Measurements from ENCODE around the gene DIO1. TPM values are rescaled to one million over a fixed set of nuclear protein-coding genes. Genes with fewer than 3 reads are reported as not detected.

The DIO1 gene
- total and polyA plus RNA-seq, 2 of the 8 experiments (the other 6 are each of a cell fraction or from before 2014, with no cell fraction given): 0.14 TPM; not detected in 1

DNA sequence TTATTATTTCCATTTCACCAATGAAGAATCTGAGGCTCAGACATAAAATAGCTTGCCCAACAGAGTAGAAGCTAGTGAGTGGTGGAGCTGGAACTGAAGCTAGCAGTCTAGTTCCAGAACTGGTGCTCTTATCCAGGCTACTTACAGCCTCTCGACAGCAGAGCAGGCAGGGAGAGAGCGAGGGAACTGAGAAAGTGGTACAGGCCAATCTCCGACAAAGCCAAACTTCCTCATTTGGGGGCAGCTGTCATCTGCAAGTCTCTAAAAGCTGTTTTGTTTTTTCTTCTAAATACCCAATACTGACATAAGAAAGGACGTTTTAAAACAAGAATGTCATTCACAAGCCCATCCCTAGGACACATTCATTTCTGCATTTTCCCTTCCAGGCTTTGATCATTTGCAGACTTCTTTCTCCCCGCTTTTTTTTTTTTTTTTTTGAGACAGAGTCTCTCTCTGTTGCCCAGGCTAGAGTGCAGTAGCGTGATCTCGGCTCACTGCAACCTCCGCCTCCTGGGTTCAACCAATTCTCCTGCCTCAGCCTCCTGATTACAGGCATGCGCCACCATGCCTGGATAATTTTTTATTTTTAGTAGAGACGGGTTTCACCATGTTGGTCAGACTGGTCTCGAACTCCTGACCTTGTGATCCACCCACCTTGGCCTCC, 24.4 kb upstream of the DIO1 start:
- H2AFZ ChIP-seq (ENCODE audit: low read length): no peak overlapping the region
- no peak overlapping the region for H3K18ac ChIP-seq (ENCODE audit: extremely low read depth, low read length)
- H3K4ac ChIP-seq (replicated peaks; ENCODE audit: insufficient read length, low read depth, low read length): no peak overlapping the region
- H4K5ac ChIP-seq (ENCODE audit: insufficient read length, low read depth, low read length): no peak overlapping the region
- no peak overlapping the region for H4K91ac ChIP-seq (replicated peaks; ENCODE audit: insufficient read length, low read length)
- peaks cover 9 to 24% (median 13%) of the 10 kb centered on the region in 4 experiments for H3K36me3 ChIP-seq (ENCODE audit: control insufficient read depth in 2 of 4, insufficient read depth in 4 of 4, low read length in 3 of 4)
- no peak overlapping the region for H2BK20ac ChIP-seq (ENCODE audit: low read length)
- H3K23me2 ChIP-seq (ENCODE audit: low read depth, low read length): no peaks in the 10 kb centered on the region
- FAIRE-seq (no peak), DNase-seq (ENCODE audit: low read depth in 1 of 2, low spot score in 2 of 2) (no peak)
- no peak overlapping the region for H2BK5ac ChIP-seq (ENCODE audit: low read depth, low read length)
- H3K4me3 ChIP-seq (ENCODE audit: extremely low read depth in 1 of 4, insufficient read depth in 2 of 4, low read depth in 3 of 4, low read length in 4 of 4): no peak overlapping the region
- H3K4me1 ChIP-seq (replicated peaks in 1 of 4; ENCODE audit: control insufficient read depth in 3 of 4, insufficient read depth in 4 of 4, low read length in 3 of 4): no peaks in the 10 kb centered on the region
- H3K27ac ChIP-seq (ENCODE audit: low read depth, low read length): no peak overlapping the region
- no peaks in the 10 kb centered on the region for H3K27me3 ChIP-seq (replicated peaks in 1 of 4; ENCODE audit: control insufficient read depth in 3 of 4, extremely low read depth in 1 of 4, insufficient read depth in 3 of 4, low read length in 3 of 4)
- H3K4me2 ChIP-seq (ENCODE audit: insufficient read depth in 1 of 2, low read depth in 2 of 2, low read length in 2 of 2): no peak overlapping the region
- WGBS, 2 experiments (ENCODE audit: extremely low coverage in 1 of 2, insufficient coverage in 1 of 2, insufficient read length in 1 of 2, insufficient replicate concordance in 2 of 2, low coverage in 1 of 2, low lambda C conversion rate in 2 of 2, missing lambda C conversion rate in 1 of 2): 93% methylated on average over 10 of the region's 11 CpGs; no CpG with 5 or more reads in 1 of the 2 experiments
- CTCF ChIA-PET (ENCODE audit: partially characterized antibody): interaction anchor here (0.6 to 10.4 kb wide), 9 partner anchors 9 to 208 kb away, joined by 3 to 84 read pairs (median 4); no protein-coding TSS in a partner anchor
- no peak overlapping the region for H3K56ac ChIP-seq (replicated peaks; ENCODE audit: insufficient read length, low read depth, low read length)
- no peak overlapping the region for H2BK120ac ChIP-seq (replicated peaks; ENCODE audit: low read depth, low read length)
- H2AK5ac ChIP-seq (ENCODE audit: low read depth, low read length): no peak overlapping the region
- POLR2A ChIA-PET (ENCODE audit: partially characterized antibody): interaction anchor here (1.6 kb wide), 1 partner anchor 89 kb away, joined by 4 read pairs; no protein-coding TSS in a partner anchor
- no peak overlapping the region for H4K8ac ChIP-seq (ENCODE audit: extremely low read depth, insufficient read depth, low read length)
- H3K79me2 ChIP-seq (ENCODE audit: control insufficient read depth in 1 of 2, insufficient read depth in 2 of 2, low read length in 2 of 2): no peaks in the 10 kb centered on the region
- H3K79me1 ChIP-seq (ENCODE audit: low read depth, low read length): no peaks in the 10 kb centered on the region
- no peak for TF ChIP-seq SIX5 (IDR thresholded peaks at IDR 0.05; ENCODE audit: low read depth, low read length)
- TF ChIP-seq NANOG (IDR thresholded peaks at IDR 0.05; ENCODE audit: insufficient read depth, low read depth, low read length, poor library complexity, severe bottlenecking): no peak
- no peak for TF ChIP-seq CREB1 (IDR thresholded peaks at IDR 0.05)
- no peak for TF ChIP-seq CEBPB (IDR thresholded peaks at IDR 0.05; ENCODE audit: low read depth, low read length)
- TF ChIP-seq SIN3A (conservative IDR thresholded peaks at IDR 0.05 in 1 of 2, IDR thresholded peaks at IDR 0.05 in 1 of 2; ENCODE audit: low read depth in 1 of 2, low read length in 2 of 2): no peak
- TF ChIP-seq USF2 (IDR thresholded peaks at IDR 0.05; ENCODE audit: low read length): no peak
- no peak for TF ChIP-seq EZH2 (IDR thresholded peaks at IDR 0.05; ENCODE audit: low read depth, low read length, severe bottlenecking)
- TF ChIP-seq RFX5 (IDR thresholded peaks at IDR 0.05; ENCODE audit: borderline replicate concordance, low read depth, low read length): no peak
- no peak for TF ChIP-seq RXRA (IDR thresholded peaks at IDR 0.05; ENCODE audit: insufficient read depth, low read depth, low read length)
- TF ChIP-seq BRCA1 (IDR thresholded peaks at IDR 0.05; ENCODE audit: low read depth, low read length): no peak
- H2BK12ac ChIP-seq (ENCODE audit: low read depth, low read length): no peak overlapping the region
- H3K9ac ChIP-seq (replicated peaks in 1 of 4; ENCODE audit: extremely low read depth in 1 of 4, low read depth in 3 of 4, low read length in 3 of 4): no peak overlapping the region
- H2BK15ac ChIP-seq (ENCODE audit: low read length): no peak overlapping the region
- H4K20me1 ChIP-seq (replicated peaks in 1 of 2; ENCODE audit: control insufficient read depth in 1 of 2, insufficient read depth in 2 of 2, low read length in 2 of 2): peaks cover 0 to 2% of the 10 kb centered on the region in 2 experiments
- no peaks in the 10 kb centered on the region for H3K9me3 ChIP-seq (ENCODE audit: insufficient read depth in 2 of 2, low read depth in 1 of 2, low read length in 1 of 2)
- H3K14ac ChIP-seq (ENCODE audit: insufficient read length): no peak overlapping the region
- no peak overlapping the region for H3K23ac ChIP-seq (ENCODE audit: insufficient read length)

Measured in H1 (cell line).